Subcutaneous abdominal adipose tissue (tissue), 5 donors: Measurements from ENCODE around the gene LTF.
"Not testable (repeated sequence)": the region's sequence is repeated elsewhere in the genome, so short reads cannot be mapped to it uniquely, and the experiment has no call there.

ENCODE experiments used
- H3K27ac ChIP-seq: one replicate; pipeline ENCODE4 v1.7.0; 2013; ENCODE audit warnings: low read depth, mild to moderate bottlenecking, inconsistent platforms, low read length, moderate library complexity
- H3K27me3 ChIP-seq, 5 donors: one replicate each; pipeline ENCODE4 v1.7.0; 2013; ENCODE audit warnings: low read length in 5 of 5, inconsistent platforms in 1 of 5; ENCODE audit not compliant: control insufficient read depth in 5 of 5, insufficient read depth in 4 of 5
- H3K36me3 ChIP-seq, 5 donors: one replicate each; pipeline ENCODE4 v1.7.0; 2013; ENCODE audit warnings: low read length in 5 of 5; ENCODE audit not compliant: control insufficient read depth in 5 of 5, insufficient read depth in 5 of 5
- H3K4me1 ChIP-seq, 5 donors: one replicate each; pipeline ENCODE4 v1.7.0; 2013; ENCODE audit warnings: low read length in 5 of 5, mild to moderate bottlenecking in 3 of 5, moderate library complexity in 1 of 5; ENCODE audit not compliant: control insufficient read depth in 5 of 5, insufficient read depth in 5 of 5
- H3K4me3 ChIP-seq, 5 donors: one replicate each; pipeline ENCODE4 v1.7.0; 2013; ENCODE audit warnings: low read length in 5 of 5, low read depth in 1 of 5
- H3K9ac ChIP-seq, 5 donors: one replicate each; pipeline ENCODE4 v1.7.0; 2013; ENCODE audit warnings: low read length in 5 of 5, mild to moderate bottlenecking in 4 of 5, moderate library complexity in 3 of 5
- H3K9me3 ChIP-seq, 5 donors: one replicate each; pipeline ENCODE4 v1.7.0; 2013; ENCODE audit warnings: low read length in 5 of 5; ENCODE audit not compliant: control insufficient read depth in 5 of 5
- donor health status: healthy.
- donor health status: healthy.
- donor health status: healthy.
- donor health status: healthy.
- donor health status: healthy.

The LTF gene

GRCh38 chr3:46398186-46398955 lies 66.3 kb downstream of the LTF start:
- Histone ChIP-seq H3K27me3 (no peaks in the 10 kb centered on the region), H3K9me3 (no peaks in the 10 kb centered on the region), H3K27ac (no peak overlapping the region), H3K4me3 (no peak overlapping the region), H3K9ac (no peak overlapping the region), H3K36me3 (no peaks in the 10 kb centered on the region), H3K4me1 (peaks cover 2 to 24% (median 15%) of the 10 kb centered on the region in 5 donors)

DNA sequence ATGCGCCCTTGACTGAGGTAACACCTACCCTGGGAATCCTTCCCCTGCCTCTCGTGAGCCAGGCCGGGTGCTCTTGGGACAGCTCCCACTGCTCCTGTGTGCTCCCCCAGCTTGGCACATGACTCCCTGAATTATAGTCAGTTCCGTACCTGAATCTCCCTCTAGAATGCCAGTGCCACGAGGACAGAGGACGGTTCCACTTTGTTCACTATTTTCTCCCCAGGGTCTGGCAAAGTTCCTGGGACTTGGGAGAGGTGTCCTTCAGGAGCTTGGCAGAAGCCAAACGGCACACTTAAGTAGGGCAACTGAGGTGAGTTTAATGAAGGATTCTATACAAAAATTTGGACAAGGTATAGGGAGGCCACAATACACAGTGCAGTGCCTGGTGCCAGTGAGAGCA lies 67.6 kb downstream of the LTF start:
- Histone ChIP-seq H3K4me1 (peaks cover 2 to 35% (median 22%) of the 10 kb centered on the region in 5 donors), H3K9ac (no peak overlapping the region), H3K9me3 (no peaks in the 10 kb centered on the region), H3K4me3 (no peak overlapping the region), H3K27ac (no peak overlapping the region), H3K36me3 (no peaks in the 10 kb centered on the region), H3K27me3 (no peaks in the 10 kb centered on the region)

DNA sequence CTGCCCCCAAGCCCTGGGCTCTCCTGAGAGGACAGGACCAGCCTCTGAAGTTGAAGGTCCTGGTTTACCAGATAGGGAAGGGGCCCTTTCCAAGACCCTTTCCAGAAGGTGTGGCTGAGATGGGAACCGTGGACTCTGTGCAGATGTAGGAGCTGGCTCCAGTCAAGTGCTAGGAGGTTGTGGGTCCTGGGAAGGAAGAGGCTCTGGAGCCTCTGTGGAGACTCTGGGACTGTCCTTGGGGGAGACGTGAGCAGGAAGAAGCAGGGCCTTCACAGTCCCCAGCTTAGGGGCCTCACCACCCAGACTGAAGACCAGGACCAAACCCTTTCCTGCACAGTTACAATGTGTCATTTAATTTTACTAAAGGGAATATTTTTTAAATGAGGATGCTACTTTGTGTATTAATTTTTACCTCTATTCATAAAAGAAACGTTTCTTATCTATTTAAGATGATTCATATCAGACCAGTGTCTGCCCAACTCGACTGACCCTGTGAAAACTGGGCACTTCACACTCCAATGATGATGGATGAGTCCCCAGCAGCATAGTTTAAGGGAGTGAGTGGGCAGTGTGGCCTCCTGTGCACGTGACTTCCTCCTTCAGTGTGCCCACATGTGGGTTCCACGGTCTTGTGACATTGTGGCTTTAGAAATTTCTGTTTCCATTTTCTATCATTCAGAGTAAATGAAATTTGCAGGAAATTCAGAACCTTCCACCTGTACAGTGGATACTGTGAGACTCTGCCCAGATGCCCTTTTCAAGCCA lies 68.8 kb downstream of the LTF start:
- Histone ChIP-seq H3K27me3 (no peaks in the 10 kb centered on the region), H3K9me3 (no peaks in the 10 kb centered on the region), H3K9ac (no peak overlapping the region), H3K4me3 (no peak overlapping the region), H3K36me3 (no peaks in the 10 kb centered on the region), H3K27ac (no peak overlapping the region), H3K4me1 (peaks cover 2 to 35% (median 22%) of the 10 kb centered on the region in 5 donors)

DNA sequence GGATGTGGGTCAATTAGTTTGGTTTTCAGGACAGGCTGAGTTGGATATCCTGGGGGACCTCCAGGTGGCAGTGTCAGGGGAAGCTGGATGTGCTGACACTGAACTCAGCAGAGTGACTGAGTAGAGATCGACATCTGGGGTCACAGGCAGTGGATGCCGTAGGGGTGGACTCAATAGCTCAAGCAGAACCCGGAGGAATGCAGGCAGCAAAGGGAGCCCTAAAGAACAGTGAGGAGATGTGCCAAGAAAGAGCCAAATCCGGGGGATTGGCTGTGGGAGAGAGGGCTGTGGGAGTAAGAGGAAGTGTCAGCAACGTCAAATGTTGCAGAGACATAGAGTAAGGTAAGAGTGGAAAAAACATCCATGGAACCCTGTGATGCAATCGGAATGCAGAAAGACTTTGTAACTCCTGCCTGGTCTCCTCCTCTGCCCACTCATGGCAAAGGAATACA lies 69.5 kb downstream of the LTF start:
- H3K9ac ChIP-seq: no peak overlapping the region
- H3K27me3 ChIP-seq: no peaks in the 10 kb centered on the region
- peaks cover 2 to 35% (median 22%) of the 10 kb centered on the region in 5 donors for H3K4me1 ChIP-seq
- no peak overlapping the region for H3K4me3 ChIP-seq
- H3K27ac ChIP-seq: no peak overlapping the region
- H3K9me3 ChIP-seq: no peaks in the 10 kb centered on the region
- no peaks in the 10 kb centered on the region for H3K36me3 ChIP-seq

DNA sequence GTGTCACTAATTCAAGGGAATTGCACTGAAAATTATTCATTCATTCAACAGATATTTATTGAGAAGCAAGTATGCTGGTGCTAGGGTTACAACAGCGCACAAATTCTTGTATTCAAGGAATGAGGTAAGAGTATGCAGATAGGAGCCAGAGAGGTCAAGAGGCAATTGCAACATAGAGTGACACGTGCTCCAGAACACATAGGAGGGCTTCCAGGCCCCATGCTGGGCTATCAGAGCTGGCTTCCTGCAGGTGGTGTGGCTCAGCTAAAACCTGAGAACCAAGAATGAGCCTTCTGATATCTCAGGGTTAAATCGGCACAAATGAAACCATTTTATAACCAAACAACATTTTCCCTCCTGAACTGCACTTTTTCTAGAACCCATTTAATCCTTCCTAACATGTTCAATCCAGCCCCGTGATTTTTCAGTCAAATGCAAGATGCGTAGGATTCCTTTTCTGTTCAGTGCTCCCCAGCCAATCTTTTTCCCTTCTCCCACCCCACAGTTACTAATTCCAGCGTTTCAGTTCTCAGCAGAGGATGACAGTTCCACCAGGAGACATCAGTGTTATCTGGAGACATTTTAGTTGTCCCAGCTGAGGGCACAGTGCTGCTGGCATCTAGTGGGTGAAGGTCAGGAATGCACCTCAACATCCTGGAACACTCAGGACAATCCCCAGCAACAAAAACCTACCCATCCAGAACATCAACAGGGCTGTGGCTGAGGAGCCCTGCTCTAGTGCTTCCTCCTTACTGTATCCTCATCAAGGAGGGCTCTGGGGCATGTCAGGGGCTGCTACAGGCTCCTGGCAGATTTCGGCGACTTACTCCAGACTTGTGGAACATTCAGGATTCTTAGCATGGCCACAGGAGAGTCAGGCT lies 70.9 kb downstream of the LTF start:
- no peaks in the 10 kb centered on the region for H3K9me3 ChIP-seq
- no peak overlapping the region for H3K4me3 ChIP-seq
- no peaks in the 10 kb centered on the region for H3K27me3 ChIP-seq
- H3K9ac ChIP-seq: no peak overlapping the region
- no peak overlapping the region for H3K27ac ChIP-seq
- peaks cover 2 to 35% (median 22%) of the 10 kb centered on the region in 5 donors for H3K4me1 ChIP-seq
- H3K36me3 ChIP-seq: no peaks in the 10 kb centered on the region

- no peaks in the 10 kb centered on the region for H3K36me3 ChIP-seq
- H3K4me3 ChIP-seq: no peak overlapping the region
- H3K27ac ChIP-seq: no peak overlapping the region
- H3K4me1 ChIP-seq: peaks cover 2 to 35% (median 22%) of the 10 kb centered on the region in 5 donors
- no peaks in the 10 kb centered on the region for H3K9me3 ChIP-seq
- H3K27me3 ChIP-seq: no peaks in the 10 kb centered on the region
- H3K9ac ChIP-seq: no peak overlapping the region
These were observed 71.7 kb downstream of the LTF start for GRCh38 chr3:46393011-46393410.

- peaks cover 2 to 35% (median 22%) of the 10 kb centered on the region in 5 donors for H3K4me1 ChIP-seq
- H3K27me3 ChIP-seq, H3K9ac ChIP-seq, H3K36me3 ChIP-seq, H3K9me3 ChIP-seq, H3K27ac ChIP-seq, H3K4me3 ChIP-seq: not testable (repeated sequence)
These were observed 73.2 kb downstream of the LTF start for GRCh38 chr3:46391526-46391925.

GRCh38 chr3:46389306-46389705 lies 75.4 kb downstream of the LTF start:
- H3K27ac ChIP-seq: no peak overlapping the region
- no peak overlapping the region for H3K9ac ChIP-seq
- H3K9me3 ChIP-seq: no peaks in the 10 kb centered on the region
- no peaks in the 10 kb centered on the region for H3K36me3 ChIP-seq
- H3K4me1 ChIP-seq: peaks cover 0 to 20% (median 15%) of the 10 kb centered on the region in 5 donors
- no peak overlapping the region for H3K4me3 ChIP-seq
- no peaks in the 10 kb centered on the region for H3K27me3 ChIP-seq

DNA sequence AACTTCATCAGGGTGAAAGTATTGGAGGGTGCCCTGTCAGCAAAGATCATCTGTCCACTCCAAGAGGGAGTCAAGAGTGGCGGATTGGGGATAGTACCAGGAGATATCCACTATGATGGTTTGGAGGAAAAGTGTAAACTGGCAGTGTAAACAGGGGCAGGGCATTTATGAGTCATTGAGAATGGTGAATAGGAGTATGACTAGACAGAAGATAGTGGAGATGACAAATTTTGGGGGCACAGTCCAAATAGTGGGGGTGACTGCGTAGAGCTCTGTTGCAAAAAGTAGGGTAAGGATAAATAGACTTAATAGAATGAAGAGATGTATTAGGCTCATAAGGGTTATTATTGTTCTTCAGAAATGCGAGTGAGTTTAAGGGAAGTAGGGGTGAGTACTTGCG lies 75.9 kb downstream of the LTF start:
- not testable (repeated sequence) for H3K9ac ChIP-seq, H3K27ac ChIP-seq, H3K9me3 ChIP-seq, H3K36me3 ChIP-seq, H3K27me3 ChIP-seq, H3K4me3 ChIP-seq
- peaks cover 0 to 19% (median 11%) of the 10 kb centered on the region in 5 donors for H3K4me1 ChIP-seq
